A673 (cell line): ENCODE measurements around the gene MLF1.

Experiments used
- EZH2 ChIP-seq: fragments of 200-600 bp; sonication (generic); IDR thresholded peaks from 2 replicates; pipeline ENCODE4 v1.6.1; 2017; ENCODE audit warnings: borderline replicate concordance, low read depth, mild to moderate bottlenecking, mixed read lengths, antibody characterized with exemption, low read length; ENCODE audit not compliant: poor library complexity, severe bottlenecking
- TF ChIP-seq, protein P1 (sequence below): fragments of 300-800, 200-600 bp; sonication (generic); conservative IDR thresholded peaks from 2 replicates; pipeline ENCODE4 v1.5.1; 2017; ENCODE audit warnings: low read depth, mild to moderate bottlenecking, antibody characterized with exemption, low read length, moderate library complexity, mixed read lengths

DNA sequence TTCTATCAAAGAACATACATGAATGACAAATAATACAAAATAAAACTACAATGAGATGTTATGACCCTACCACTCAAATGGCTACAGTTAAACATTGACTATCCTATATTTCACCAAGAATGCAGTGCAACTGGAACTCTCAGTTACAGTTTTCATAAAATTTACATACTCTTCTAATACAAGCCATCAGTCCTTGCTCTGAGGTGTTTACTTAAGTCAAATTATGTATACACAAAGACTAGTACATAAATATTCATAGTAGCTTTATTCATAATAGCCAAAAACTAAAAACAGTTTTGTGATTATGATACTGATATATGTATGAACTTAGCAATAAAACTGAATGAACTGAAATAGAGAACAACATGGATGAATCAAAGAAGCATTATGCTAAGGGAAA is 19.2 kb downstream of the MLF1 start:
- TF ChIP-seq, protein P1, sequence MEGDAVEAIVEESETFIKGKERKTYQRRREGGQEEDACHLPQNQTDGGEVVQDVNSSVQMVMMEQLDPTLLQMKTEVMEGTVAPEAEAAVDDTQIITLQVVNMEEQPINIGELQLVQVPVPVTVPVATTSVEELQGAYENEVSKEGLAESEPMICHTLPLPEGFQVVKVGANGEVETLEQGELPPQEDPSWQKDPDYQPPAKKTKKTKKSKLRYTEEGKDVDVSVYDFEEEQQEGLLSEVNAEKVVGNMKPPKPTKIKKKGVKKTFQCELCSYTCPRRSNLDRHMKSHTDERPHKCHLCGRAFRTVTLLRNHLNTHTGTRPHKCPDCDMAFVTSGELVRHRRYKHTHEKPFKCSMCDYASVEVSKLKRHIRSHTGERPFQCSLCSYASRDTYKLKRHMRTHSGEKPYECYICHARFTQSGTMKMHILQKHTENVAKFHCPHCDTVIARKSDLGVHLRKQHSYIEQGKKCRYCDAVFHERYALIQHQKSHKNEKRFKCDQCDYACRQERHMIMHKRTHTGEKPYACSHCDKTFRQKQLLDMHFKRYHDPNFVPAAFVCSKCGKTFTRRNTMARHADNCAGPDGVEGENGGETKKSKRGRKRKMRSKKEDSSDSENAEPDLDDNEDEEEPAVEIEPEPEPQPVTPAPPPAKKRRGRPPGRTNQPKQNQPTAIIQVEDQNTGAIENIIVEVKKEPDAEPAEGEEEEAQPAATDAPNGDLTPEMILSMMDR, result no peak
- no peak for TF ChIP-seq EZH2
